Activated naive CD4-positive, alpha-beta T cell treated with Interleukin-2 at 50 U/mL for 16 hours (primary cell): ENCODE data around the gene LIPC.

Source experiments
- DNase-seq: peaks from one replicate; pipeline ENCODE4 v3.0.0-alpha.2; 2020

LIPC gene

DNA sequence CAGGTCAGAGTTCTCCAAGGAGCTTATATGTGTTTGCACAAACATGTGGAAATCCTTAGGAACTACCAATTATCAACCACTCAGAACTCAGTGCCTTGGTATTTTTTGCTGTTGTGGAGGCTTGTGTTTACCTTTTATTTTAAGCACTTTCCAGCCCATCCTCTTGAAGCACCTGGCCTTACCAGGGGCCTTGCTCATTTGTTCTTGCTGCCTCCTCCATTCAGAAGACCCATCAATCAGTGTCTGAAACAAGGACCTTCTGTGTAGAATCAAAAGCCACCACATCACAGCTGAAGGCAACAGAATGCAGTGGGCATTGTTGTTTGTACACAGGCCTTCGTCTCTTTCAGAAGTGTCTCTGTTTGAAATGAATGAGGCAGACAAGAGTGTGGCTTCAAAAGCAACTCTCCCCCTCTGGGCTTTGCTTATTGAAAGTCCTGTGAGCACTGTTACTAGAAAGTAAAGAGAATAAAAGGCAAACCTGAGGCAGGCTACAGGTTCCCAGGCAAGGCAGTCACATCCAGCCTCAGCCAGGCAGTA is 24.5 kb upstream of the LIPC start:
- no peak for DNase-seq

DNA sequence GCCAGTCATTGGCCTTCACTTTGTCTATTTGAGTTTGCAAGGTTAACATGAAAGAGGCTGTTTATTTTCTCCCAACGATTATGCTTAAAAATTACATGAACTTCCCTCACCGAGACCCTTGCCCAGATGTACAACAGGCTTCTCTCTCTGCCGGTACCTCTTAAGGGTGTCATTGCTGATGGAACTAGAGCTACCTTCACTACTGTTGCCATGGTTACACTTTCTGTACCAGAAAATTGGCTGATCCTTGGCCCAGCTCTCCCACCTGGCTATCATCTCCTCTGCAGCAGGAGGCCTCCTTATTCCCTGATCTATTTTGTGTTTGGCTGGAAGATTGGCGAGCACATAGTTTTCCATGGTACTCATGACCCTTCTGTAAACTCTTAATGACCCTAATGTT is 24.0 kb upstream of the LIPC start:
- DNase-seq = no peak

DNA sequence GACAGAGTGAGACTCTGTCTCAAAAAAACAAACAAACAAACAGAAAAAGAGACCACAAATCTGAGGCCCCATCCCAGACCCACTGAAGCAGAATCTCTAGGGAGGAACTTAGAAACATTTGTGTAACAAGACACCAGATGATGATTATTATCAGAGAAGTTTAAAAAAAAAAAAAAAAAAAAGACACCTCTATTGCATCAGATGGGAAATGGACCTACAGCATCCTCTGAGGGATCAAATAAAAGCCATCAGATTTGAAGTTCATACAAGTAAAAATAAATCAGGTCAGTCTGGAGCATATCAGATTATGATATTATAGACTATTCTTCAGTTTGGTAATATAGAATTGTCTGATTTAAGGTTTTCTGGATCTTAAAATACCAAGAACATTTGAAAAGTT is 21.9 kb upstream of the LIPC start:
- no peak for DNase-seq

DNA sequence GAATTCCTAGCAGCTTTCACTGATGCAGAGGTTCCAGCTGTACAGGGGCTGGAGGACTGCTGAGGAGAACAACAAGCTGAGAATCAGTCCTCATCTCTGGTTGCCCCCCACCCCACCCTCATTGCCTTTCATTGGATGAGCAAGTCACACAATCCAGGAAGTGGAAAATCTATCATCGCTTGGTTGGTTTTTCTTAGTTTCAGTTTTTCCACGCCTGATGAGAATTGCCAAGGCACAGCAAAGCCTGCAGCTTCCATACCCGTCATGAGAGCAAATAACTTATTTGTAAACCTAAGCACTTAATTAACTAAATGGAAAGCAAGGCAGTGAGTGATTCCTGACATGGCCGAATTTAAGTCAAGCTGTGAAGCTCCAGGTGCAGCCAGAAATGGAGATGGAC is 21.4 kb upstream of the LIPC start:
- DNase-seq = peak; percentile 10

DNA sequence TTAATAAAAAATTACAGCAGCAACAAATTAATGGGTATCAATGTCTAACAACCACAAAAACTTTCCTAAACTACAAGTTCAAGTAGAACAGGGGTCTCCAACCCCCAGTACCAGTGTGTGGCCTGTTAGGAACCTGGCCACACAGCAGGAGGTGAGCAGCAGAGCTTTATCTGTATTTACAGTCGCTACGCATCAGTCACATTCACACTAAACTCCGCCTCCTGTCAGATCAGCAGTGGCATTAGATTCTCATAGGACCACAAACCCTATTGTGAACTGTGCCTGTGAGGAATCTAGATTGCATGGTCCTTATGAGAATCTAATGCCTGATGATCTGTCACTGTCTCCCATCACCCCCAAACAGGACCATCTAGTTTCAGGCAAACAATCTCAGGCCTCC is 18.5 kb upstream of the LIPC start:
- DNase-seq = no peak

DNA sequence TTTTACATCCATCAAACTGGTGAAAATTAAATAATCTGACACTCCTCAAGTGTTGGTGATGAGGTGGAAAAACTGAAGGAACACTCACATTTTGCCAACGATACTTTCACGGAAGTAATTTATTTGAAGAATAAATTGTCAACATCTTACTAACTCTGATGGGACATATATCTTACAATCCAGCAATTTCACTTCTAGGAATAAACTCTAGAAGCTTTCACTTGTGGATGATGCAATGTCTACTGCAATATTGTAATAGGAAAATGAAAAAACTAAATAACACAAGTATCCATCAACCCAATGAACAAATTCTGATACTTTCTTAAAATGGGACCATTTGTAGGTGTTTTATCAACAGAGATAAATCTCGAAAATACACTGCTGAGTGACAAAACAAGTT is 16.2 kb upstream of the LIPC start:
- no peak for DNase-seq

DNA sequence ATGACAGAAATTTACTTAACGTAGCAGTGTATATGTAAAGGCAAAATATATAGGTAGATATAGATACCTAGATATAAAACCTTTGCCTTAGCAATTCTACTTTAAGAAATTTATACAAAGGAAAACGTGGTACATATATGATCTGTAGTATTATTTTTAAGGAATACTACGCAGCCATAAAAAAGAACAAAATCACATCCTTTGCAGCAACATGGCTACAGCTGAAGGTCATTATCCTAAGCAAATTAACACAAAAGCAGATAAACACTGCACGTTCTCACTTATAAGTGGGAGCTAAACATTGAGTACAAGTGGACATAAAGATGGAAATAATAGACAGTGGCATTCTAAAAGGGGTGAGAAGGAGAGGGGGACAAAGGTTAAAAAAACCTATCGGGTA is 14.8 kb upstream of the LIPC start:
- DNase-seq = no peak

DNA sequence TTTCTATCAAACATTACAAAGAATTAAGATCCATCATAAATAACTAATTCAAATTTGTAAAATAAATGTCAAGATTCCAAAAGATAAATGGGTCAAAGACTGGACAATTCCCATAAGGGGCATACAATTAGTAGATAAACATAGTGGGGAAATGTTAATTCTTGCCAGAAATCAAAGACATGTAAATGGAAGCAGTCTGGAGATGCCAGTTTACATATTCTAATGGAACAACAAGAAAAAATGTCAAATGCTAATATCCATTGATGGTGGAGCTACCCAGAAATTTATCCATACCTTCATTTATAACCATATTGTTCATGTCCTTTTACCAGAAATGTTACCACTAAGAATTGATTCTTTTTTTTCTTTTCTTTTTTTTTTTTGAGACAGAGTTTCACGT is 13.7 kb upstream of the LIPC start:
- no peak for DNase-seq

DNA sequence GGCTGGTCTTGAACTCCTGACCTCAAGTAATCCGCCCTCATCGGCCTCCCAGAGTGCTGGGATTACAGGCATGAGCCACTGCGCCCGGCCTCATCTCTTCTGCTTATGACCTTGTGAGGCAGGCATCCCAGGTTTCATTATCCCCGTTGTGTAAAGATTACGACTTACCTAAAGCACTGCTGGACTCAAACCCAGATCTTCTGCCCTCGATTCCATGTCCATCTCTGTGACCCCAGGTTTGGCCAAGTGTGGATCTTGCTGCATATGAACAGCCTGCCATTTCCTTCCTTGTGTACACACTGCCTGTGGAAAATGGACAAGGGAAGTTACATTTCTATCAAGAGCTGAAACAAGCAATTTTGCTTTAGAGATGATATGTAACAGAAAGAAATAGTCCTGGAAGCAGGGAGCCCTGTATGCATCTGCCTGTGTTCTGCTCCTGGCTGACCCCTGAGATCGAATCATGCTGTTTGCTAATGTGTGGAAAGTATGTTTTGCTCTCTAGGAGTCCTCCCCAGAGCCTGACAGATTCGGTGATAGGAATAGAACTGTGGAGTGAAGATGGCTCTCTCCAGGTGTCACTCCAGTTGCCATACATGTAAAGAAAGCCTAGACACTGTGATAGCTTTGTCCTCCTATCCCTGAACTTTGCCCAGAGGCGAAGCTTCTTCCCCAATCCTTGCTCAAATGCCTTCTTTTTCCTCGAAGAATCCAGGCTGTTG is 11.8 kb upstream of the LIPC start:
- no peak for DNase-seq

DNA sequence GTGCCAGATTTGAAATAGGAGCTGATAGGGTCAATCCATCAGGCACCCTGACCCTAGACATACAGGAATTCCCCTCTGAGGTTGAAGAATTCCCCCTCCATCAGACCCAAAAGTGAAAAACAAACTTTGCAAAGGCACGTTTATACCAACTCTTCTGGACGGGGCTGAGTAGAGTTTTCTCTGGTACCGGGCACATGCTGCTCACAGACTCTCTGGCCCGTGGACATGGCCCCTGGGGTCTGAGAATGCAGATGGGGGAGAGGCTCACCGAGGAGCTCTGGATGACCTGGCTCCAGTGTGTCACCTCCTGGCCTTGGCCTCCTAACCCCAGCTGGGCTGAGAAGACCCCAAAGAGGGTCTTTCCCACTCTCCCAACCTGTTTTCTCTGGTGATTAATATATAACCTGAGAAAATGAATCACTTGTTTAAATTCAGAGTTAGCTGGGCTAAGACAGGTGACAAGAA is 11.2 kb upstream of the LIPC start:
- no peak for DNase-seq

DNA sequence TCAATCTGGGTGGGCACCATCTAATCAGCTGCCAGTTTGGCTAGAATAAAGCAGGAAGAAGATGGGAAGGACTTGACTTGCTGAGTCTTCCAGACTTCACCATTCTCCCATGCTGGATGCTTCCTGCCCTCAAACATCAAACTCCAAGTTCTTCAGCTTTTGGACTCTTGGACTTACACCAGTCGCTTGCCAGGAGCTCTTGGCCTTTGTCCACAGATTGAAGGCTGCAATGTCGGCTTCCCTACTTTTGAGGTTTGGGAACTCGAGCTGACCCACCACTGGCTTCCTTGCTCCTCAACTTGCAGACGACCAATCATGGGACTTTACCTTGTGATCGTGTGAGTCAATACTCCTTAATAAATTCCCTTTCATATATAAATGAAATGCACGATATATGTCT is 8.6 kb upstream of the LIPC start:
- no peak for DNase-seq

DNA sequence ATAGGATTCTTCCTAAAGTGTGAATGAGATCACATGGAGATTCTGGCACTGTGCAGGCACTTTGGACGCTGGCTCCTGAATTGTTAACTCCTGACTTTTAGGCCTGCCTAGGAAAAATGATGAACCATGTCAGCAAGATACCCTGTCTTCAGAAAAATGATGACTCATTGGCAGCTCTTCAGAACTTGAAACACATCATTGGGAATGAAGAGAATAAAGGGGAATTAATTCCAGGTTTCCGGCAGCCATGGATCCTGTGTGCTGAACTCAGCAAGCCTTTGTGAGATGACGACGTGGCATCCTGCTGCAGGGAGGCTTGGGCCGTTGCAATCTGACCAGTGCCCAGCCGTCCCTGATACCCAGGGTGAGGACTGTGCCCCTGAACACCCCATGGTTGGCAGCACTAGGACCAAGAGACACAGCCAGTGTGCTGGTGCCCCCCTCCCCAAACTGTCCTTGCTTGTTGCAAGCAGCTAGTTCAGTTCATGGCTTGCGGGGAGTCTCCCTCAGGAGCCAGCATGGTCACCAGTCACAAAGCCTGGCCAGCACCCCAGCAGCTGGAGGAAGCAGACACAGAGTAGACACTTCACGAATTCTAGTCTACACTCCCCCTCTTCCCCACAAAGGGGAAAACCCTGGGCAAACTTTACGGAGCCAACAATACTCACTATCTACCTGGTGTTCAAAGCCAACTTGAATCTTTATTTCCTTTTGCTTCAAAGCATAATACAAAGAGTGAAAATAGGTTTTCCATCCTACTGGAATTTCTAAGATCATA is 7.8 kb upstream of the LIPC start:
- DNase-seq = no peak

DNA sequence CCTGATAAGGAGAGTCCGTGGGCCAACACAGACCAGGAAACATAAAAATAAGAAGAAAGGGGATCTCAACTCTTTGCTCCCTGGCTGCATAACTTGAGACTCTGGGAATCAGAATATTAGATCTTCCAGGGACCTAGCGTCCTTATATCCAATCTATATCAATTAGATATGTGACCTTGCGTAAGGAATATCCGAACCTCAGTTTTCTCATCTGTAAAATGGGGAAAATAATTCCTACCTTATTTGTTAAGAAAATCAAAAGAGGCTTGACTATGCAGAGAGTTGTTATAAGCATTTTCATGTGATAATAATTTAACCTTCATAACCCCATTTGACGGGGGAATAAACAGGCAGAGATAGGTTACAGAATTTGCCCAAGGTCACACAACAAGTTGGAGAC is 7.1 kb upstream of the LIPC start:
- no peak for DNase-seq

DNA sequence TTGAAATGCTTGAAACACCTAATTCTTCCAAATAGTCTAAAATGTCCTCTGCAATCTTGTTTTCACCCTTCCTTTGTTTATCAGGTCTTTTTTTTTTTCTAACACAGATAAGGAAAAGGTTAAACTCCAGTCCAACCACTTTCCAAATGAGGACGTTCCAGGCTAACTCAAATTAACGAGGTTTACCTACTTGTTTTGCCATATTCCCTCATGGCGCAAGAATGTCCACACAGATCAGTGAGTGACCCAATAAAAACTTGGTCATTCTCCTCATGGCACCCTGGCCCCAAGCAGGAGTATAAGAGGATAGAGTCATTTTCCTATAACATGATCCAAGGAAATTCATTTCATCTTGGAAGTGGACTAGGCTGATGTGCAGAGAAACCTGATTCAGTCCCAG is 6.6 kb upstream of the LIPC start:
- DNase-seq = no peak

DNA sequence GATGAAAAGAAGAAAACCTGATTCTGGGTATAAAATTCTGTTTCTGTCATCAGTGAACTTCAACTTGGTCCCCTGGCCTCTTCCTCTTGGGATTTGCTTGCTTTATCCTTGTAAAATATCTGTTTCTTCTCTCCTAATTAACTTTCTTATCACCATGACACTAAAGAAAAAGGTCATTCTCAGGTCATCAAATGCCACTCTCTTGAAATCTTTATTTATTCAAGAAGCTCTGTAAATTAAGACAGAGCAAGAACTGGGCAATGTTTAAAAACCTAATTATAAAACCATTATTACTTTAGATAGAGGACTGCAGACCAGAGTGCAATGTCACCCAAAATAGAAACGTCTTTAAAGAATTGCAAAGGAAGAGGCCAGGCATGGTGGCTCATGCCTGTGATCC is 6.0 kb upstream of the LIPC start:
- DNase-seq = no peak

DNA sequence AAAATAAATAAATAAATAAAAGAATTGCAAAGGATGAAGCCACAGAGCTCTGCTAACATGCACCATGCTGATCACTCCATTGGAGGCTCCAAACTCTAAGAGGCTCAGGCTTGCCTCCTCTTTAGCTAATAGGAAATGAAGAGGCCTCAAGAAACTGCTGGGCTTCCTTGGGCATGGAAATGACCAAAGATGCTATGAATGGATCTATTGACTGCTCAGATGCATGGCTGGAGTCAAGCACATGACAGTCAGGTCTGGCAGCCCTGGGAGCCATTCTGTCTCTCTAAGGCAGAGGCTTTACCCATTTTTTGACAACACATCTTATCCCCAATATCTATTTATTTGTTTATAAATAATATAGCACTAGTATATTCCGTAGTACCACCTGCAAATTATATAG is 5.3 kb upstream of the LIPC start:
- no peak for DNase-seq

DNA sequence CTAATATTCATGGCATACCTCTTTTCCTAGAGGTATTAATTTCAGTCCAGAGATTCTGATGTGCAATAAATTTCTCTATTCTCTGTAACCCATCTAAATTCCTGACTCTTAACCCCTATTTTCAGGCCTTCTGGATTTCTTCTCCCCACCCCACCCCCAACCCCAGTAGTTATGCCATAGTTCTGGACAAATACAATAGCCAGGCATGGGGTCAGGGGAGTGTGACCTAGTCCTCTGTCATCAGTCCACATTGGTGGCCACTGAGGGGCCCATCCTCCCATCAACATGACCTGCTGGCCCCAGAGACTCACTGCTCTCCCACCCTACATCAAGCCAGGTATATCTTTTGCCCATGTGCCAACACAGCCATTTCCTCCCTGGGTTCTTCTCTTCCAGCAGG is 3.8 kb upstream of the LIPC start:
- no peak for DNase-seq

DNA sequence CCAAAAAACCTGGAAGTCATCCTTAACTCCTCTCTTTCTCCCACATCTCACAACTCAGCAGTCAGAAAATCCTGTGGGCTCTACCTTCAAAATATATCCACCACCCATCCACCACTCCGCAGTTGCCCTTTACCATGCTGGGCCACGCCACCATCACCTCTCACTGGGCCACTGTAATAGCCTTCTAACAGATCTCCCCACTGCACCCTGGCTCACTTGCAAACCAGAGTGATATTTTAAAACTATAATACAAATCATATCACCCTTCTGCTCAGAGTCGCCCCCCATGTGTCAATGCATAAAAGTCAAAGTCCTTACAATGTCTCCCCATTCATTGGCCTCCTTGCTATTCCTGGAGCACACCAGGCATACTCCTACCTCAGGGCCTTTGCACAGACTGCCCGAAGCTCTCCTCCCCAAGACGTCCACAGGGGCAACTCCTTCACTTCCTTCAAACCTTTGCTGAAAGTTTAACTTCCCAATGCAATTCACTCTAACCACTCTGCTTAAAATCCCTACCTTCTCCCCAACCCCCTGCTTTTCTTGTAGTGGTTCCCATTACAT is 1.5 kb upstream of the LIPC start:
- DNase-seq = no peak

DNA sequence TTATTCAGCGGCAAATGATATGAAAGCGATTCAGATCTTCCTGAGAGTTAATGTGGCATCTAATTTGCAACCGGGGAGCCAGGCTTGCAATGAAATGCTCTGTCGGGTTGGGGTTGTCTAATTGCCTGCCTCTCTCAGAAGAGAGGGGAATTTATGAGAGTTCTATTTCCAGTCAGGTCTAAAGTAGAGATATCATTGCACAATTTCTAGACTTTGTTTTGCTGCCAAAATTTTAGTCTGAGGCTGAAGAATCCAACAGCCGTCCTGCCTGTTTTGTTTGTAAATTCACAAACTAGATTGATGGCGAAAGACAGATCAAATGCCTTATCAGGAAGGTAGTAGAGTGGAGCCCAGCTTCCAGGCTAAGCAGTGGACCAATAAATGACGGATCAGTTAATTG is 610 bp downstream of the LIPC start:
- DNase-seq = no peak

DNA sequence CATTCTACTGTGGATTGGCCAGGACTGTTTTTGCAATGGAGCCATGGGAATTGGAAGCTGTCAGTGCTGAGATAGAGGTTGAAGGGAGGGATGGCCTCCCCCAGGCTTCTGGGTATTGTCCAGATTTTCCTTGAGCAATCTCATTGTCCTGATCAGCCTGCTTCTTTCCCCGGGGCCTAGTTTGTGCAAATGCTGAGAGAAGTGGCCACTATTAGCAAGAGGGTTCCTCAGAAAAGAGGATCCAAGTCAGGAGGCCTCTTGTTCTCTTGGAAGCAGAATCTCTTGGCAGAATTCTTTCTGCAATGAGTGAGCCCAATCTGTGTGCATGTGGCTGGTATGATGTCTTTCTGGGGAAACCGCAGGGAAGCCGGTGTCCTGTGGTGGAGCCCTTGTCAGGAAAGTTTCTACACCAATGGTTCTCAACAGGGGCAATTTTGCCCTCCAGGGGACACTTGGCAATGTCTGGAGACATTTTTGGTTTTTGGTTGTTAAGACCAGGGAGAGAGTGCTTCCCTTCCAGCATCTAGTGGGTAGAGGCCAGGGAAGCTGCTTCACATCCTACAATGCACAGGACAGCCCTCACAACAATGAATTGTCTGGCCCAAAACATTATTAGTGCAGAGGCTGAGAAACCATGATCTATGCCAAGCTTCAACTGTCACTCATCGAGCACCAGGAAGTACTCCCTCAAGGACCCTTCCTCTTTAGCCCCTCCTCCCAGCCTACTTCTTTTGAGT is 2.0 kb downstream of the LIPC start:
- DNase-seq = no peak

DNA sequence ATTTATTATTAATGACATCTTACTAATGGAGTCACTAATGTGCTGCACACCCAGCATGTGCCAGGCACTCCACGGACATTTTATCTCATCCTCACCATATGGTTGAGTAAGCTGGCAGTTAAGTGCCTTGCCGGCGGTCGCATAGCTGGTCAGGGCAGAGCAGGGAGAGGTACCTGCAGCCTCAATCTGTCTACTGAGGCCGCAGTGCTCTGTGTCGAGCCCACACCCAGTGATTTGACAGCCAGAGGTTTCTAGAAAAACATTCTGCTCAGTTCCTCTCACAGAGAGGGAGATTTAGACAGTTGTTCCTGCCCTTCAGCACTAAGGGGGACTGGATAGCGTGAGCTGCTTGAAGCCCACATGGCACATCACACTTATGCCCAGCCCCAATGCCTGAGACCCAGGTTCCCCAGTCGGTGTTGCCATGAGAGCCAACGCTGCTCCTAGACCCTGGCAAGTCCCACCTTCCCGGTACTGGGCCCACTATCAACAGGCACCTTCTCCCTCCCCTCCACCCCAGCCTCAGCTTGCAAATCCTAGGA is 2.6 kb downstream of the LIPC start:
- DNase-seq = no peak

DNA sequence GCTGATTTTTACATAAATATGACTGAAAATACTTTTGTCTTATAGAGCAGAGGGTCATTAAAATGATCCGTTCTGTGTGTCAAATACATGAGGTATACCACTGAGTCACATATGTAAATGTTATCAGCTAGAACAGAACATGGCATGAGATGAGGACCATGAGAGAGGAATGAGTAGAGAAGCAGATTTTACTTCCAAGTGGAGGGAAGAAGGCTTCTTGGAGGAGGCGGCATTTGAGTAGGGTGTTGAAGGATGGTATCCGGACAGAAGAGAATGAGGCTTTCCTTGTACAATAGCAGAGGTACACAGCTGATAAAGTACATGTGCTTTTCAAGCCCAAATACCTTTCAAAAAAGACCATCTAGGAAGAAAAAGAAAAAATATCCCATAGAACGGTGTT is 4.8 kb downstream of the LIPC start:
- DNase-seq = no peak

DNA sequence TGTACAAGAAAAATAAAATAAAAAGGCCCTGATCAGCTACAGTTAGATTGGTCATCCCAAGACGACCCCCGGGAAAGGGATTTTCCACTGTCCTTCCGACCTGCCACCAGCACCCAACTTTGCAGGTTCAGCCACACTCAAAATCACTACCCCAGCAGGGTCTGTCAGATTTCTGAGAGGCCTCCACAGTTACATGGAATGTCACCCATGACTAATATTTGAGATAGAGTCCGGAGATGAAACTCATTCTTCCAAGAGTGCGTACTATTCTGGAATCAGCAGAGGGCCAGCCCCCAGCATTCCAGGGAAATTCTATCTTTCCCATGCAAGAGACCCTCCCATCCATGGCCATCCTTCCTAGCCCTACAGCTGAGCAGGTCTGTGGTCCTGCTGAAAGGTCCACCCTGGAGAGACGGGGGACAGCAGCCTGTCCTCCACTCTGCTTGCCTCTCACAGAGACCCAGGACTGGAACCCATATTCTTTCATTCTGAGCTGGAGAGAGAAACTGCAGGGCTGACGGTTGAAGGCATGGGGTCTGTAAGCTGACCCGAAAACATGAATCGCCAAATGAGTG is 5.8 kb downstream of the LIPC start:
- no peak for DNase-seq
